NCI-H1436 (cell line): ENCODE results near the gene GLB1L3.

Source experiments
- DNase-seq: peaks from one replicate; lab custom pipeline; 2025; lab: John Stamatoyannopoulos, UW

Gene GLB1L3

GRCh38 chr11:134275534-134276395 is at the start of gene GLB1L3:
Gene GLB1L3 (plus strand): TSS chr11:134276379. CDS start chr11:134276741, 362 bp downstream.
- DNase-seq, result no peak

GRCh38 chr11:134226806-134227325 is 49.3 kb upstream of the GLB1L3 start:
- no peak for DNase-seq

DNA sequence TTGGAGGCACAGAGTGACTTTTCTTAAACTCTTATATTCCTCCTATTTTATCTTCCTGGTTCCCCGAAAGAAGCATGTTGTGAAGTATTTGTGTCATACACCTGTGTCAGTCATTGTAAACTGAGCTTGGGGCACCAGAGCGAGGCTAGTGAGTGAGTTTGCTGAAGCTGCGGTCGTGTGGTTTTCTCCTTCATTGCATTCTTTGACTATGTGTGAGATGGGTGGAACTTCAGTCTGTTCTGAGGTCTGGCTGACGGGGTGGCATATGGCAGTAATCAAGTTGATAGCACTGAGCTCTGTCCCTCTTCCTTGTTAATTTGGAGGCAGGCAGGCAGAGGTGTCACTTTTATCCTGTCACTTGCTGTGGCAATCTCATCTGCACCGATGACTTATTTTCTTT is 47.6 kb upstream of the GLB1L3 start:
- no peak for DNase-seq

GRCh38 chr11:134229126-134229790 is 46.9 kb upstream of the GLB1L3 start:
- DNase-seq, result no peak

DNA sequence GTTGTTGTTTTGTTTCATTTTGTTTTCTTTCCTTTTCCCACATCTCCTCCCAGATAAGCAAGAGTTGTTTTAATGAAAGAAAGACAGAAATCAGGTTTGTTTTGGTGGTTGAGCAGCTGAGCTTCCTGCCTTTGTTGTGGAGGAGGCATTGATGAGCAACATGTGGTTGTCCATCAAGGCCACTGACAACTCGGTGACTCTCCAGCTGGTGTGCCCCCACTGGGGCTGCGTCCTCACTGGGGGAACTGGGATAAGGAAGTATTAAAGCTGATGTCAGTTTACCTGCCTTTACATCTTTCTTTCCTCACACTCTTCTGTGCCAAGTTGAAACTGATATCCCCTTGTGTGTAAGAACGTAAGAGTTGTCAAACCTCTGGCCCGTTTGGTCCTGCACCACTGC is 45.8 kb upstream of the GLB1L3 start:
- DNase-seq, result no peak

DNA sequence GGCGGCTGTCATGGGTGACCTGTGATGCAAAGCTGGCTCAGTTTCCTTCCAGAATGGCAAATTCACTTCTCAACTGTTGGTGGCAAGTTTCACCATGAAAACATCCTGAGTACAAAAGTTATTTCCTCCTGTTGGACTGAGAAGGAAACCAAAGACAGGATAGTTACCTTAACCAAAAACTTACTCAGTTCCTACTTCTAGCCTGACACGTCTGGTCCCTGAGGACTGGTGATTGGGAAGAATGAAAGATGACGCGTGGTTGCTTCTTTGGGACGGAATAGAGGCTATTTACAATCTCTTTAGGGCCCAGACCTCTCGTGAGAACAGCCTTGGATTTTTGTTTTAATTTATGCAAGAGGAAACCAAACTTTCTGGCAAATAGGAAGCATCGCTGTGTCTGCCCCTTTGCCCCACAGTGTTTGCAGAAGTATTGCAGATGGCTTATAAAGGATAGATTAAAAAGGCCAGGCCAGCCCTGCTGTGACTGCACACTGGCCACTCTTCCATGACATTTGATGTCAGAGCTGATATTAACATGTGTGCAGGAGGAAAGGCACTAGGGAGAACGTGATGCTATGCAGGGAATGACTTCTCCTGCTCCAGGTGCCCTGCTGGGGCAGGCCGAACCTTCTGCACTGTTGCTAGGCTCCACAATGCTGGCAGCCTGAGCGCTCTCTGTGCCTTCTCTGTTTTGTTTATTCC is 44.1 kb upstream of the GLB1L3 start:
- DNase-seq, result no peak

GRCh38 chr11:134233729-134234179 is 42.4 kb upstream of the GLB1L3 start:
- no peak for DNase-seq

- DNase-seq, result no peak
Observed at GRCh38 chr11:134235399-134235798, 40.8 kb upstream of the GLB1L3 start.

GRCh38 chr11:134236834-134237556 is 39.2 kb upstream of the GLB1L3 start:
- DNase-seq, result no peak

GRCh38 chr11:134237557-134237922 is 38.6 kb upstream of the GLB1L3 start:
- no peak for DNase-seq

DNA sequence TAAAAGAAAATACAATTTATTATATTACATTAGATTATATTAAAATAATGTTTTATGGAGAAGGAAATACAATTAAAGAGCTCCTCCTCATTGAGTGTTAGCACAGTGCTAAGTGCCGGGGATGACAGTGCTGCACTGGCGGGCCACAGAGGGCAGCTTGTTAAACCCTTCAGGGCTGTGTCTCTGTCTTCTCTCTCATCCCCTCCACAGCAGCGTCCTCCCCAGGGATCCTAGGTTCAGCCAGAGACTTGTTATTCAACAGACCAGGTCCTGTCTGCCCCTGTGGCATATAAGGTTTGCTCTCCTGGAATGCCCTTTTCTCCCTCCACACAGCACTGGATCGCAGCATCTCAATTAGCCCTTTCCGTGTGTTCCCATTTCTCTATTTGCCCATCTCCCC is 37.2 kb upstream of the GLB1L3 start:
- DNase-seq, result no peak

DNA sequence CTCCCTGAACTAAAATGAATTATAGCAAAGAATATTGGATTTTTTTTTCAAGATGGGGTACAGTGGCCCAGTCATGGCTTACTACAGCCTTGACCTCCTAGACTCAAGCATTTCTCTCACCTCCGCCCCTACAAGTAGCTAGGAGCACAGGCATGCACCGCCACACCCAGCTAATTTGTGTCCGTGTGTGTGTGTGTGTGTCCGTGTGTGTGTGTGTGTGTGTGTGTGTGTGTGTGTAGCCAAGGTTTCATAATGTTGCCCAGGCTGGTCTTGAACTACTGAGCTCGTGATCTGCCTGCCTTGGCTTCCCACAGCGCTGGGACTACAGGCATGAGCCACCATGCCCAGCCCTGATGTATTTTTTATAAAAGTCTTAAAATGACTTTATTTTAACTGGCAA is 35.6 kb upstream of the GLB1L3 start:
- DNase-seq, result no peak

- DNase-seq, result no peak
Observed at GRCh38 chr11:134242376-134242775, 33.8 kb upstream of the GLB1L3 start.

- no peak for DNase-seq
Observed at GRCh38 chr11:134243913-134244312, 32.3 kb upstream of the GLB1L3 start.

DNA sequence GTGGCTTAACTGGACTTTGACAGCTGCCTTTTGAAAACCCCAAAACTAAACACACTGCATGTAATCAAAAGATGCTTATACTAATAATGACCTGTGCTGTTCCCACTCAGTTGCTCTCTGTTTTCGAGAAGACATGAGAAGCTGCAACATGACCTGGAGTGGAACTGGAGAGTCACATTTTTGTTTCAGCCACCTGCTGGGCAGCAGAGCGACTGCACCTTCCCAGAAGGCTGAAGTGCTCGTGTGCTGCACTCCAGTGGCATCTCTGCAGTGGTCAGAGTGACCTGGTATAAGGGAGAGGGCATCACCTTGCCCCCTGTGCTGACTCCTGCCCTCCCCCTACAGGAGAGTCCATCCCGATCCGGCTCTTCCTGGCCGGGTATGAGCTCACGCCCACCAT is 31.6 kb upstream of the GLB1L3 start:
- no peak for DNase-seq

- no peak for DNase-seq
Observed at GRCh38 chr11:134245434-134245833, 30.7 kb upstream of the GLB1L3 start.

DNA sequence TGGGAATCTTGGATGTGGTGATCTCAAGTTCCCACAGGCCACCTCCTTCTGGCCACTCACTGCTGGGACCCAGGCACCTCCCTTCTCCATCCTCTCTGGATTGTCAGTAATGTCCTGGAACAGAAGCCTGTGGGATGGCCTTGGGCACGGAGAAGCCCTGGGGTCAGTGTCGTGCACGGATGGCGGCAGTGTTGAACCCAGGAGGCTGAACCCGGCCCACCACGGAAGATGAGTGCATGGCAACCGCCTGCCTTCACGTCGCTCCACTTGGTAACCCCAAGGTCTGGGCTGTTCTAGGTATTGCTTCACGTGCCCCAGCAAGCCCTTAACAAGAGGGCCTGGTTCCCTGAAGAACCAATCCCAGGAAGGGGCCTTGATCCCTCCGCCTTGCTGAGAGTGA is 30.1 kb upstream of the GLB1L3 start:
- DNase-seq, result no peak

DNA sequence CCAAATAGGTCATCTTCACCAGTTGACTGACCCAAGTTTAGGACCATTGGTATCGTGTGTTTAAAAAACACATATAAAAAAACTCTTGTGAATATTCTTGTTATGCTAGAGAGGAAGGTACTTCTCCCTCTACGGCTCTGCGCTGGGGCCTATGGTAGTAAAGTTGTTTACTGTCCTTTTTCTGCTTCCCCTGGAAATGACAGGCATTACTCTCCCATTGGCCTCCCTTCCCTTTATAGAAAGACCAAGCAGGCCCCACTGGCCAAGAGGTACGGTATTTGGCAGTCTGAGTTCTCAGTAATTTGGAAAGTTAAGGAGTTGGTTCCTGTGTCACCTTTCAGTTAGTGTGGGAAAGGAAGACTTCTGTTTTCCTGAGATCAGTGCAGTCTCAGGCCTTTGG is 29.5 kb upstream of the GLB1L3 start:
- DNase-seq, result no peak

GRCh38 chr11:134248910-134249480 is 27.2 kb upstream of the GLB1L3 start:
- DNase-seq, result no peak

DNA sequence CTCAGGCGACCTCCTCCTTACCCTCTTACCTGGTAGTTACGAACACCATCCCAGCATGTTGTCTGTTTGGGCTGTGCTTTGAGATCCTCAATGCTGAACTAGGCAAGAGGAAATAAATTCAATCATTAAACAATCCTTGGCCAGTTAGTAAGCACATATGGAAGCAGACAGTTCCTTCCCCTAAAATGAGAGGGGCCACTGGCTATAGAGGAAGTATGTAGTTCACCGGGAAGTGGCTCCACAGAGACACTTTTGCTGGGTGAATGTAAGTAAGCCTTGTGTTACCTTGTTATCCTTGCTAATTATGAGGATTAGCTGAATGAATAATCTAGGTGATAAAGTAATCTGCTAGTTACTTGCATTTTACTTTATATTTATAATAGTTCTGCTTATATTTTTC is 25.9 kb upstream of the GLB1L3 start:
- DNase-seq, result no peak

GRCh38 chr11:134250675-134251074 is 25.5 kb upstream of the GLB1L3 start:
- no peak for DNase-seq
